Measurements from ENCODE around the gene CCDC47. TPM values are rescaled to one million over a fixed set of nuclear protein-coding genes. Genes with fewer than 3 reads are reported as not detected.

The CCDC47 gene
- total RNA-seq, 2 experiments from 2014 or later: 31.0 to 31.3 TPM

DNA sequence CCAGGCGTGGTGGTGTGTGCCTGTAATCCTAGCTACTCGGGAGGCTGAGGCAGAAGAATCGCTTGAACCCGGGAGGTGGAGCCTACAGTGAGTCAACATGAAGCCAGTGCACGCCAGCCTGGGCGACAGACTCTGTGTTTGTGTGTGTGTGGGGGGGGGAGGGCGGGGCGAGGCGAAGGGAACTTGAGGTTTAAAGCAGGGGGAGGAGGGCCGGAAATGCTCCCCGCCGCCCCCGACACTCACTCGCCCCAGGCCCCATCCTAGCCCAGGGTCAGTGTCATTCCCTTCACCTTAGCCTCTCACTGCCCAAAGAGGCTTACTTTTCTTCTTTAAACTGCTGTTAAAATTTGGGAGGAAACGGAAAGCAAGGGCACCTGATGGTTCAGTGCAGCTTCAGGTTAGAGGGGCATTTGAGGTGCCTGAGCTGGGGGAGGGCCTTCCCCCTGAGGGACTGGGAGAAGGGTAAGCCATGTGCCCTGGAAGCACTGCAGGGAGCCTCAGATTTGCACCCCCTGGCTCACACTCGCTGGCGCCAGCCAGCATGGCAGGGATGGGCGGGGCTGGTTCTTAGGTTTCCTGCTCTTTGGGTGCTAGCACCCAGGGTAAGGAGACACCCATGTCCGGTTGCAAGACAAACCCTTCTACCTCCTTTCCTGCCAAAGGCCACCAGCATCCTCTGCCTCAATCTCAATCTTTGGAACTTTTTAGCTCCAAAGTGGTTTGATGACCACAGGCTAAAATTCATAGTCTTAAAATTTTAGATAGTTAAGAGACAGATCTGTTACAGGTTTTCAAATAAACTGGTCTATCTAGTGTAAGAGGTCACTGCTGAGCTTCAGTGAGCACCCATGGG, 71.3 kb downstream of the CCDC47 start:
- Histone ChIP-seq H3K9me3 (ENCODE audit: control insufficient read depth in 1 of 2, insufficient read depth in 1 of 2, low read length in 2 of 2) (no peaks in the 10 kb centered on the region), H3K4me3 (ENCODE audit: low read length) (peak overlapping the region; percentile 90), H3K27ac (ENCODE audit: low read depth in 1 of 2, low read length in 2 of 2) (peak overlapping the region; percentile 83 to 89), H3K4me1 (ENCODE audit: insufficient read depth, low read length) (peaks cover 80% of the 10 kb centered on the region), H3K36me3 (ENCODE audit: insufficient read depth, low read length) (peaks cover 32% of the 10 kb centered on the region), H3K27me3 (ENCODE audit: control insufficient read depth in 1 of 2, insufficient read depth in 2 of 2, low read length in 2 of 2) (no peaks in the 10 kb centered on the region)
- ATAC-seq (ENCODE audit: poor library complexity): peak; percentile 37
- DNase-seq: peak; percentile 54 to 91 (median 78)
- Mint-ChIP-seq H3K27me3 (peaks cover 5% of the 10 kb centered on the region), H3K27ac (peak overlapping the region; percentile 100), H3K4me1 (ENCODE audit: low read depth) (peaks cover 73% of the 10 kb centered on the region), H3K4me3 (peak overlapping the region; percentile 97), H3K9me3 (no peaks in the 10 kb centered on the region), H3K36me3 (ENCODE audit: low read depth) (peaks cover 63% of the 10 kb centered on the region)
- intact Hi-C loops (cut with DNase I, micrococcal nuclease): loop anchor here (2.0 to 5.0 kb wide), 2 partner anchors 71 to 805 kb away; partner anchors contain the start of genes CCDC47 (in 2 of the 2), CEP95 (in 1 of the 2) and DDX5 (in 1 of the 2)
- POLR2A ChIA-PET: interaction anchor here (0.8 to 18.5 kb wide), 27 partner anchors 4 to 804 kb away, joined by 3 to 844 read pairs (median 5); partner anchors contain the start of genes CCDC47, CEP95, DCAF7 and DDX42
- CTCF ChIA-PET: interaction anchor here (0.6 to 10.9 kb wide), 5 partner anchors 9 to 80 kb away, joined by 3 to 169 read pairs (median 5); partner anchors contain the start of genes CCDC47, DDX42, MAP3K3 and STRADA
- TF ChIP-seq, protein P1, sequence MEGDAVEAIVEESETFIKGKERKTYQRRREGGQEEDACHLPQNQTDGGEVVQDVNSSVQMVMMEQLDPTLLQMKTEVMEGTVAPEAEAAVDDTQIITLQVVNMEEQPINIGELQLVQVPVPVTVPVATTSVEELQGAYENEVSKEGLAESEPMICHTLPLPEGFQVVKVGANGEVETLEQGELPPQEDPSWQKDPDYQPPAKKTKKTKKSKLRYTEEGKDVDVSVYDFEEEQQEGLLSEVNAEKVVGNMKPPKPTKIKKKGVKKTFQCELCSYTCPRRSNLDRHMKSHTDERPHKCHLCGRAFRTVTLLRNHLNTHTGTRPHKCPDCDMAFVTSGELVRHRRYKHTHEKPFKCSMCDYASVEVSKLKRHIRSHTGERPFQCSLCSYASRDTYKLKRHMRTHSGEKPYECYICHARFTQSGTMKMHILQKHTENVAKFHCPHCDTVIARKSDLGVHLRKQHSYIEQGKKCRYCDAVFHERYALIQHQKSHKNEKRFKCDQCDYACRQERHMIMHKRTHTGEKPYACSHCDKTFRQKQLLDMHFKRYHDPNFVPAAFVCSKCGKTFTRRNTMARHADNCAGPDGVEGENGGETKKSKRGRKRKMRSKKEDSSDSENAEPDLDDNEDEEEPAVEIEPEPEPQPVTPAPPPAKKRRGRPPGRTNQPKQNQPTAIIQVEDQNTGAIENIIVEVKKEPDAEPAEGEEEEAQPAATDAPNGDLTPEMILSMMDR (IDR thresholded peaks at IDR 0.05): no peak

GRCh38 chr17:63701456-63701820, 72.0 kb downstream of the CCDC47 start:
- TF ChIP-seq, protein P1 (IDR thresholded peaks at IDR 0.05): no peak
- Histone ChIP-seq H3K4me3 (ENCODE audit: low read length) (peak overlapping the region; percentile 90), H3K36me3 (ENCODE audit: insufficient read depth, low read length) (peaks cover 39% of the 10 kb centered on the region), H3K27me3 (ENCODE audit: control insufficient read depth in 1 of 2, insufficient read depth in 2 of 2, low read length in 2 of 2) (no peaks in the 10 kb centered on the region), H3K27ac (ENCODE audit: low read depth in 1 of 2, low read length in 2 of 2) (peak overlapping the region; percentile 83 to 89), H3K4me1 (ENCODE audit: insufficient read depth, low read length) (peaks cover 80% of the 10 kb centered on the region), H3K9me3 (ENCODE audit: control insufficient read depth in 1 of 2, insufficient read depth in 1 of 2, low read length in 2 of 2) (no peaks in the 10 kb centered on the region)
- H3K9me3 Mint-ChIP-seq: no peaks in the 10 kb centered on the region
- intact Hi-C loops (cut with DNase I, micrococcal nuclease): loop anchor here (2.0 to 5.0 kb wide), 2 partner anchors 71 to 806 kb away; partner anchors contain the start of genes CCDC47 (in 1 of the 2), CEP95 (in 1 of the 2) and DDX5 (in 1 of the 2)
- H3K4me3 Mint-ChIP-seq: peak overlapping the region; percentile 97
- H3K27ac Mint-ChIP-seq: peak overlapping the region; percentile 100
- H3K4me1 Mint-ChIP-seq (ENCODE audit: low read depth): peaks cover 73% of the 10 kb centered on the region
- ChIA-PET CTCF (interaction anchor here (0.9 to 10.9 kb wide), 2 partner anchors 10 to 80 kb away, joined by 5 to 169 read pairs; partner anchors contain the start of gene MAP3K3), POLR2A (interaction anchor here (0.7 to 18.5 kb wide), 23 partner anchors 3 to 805 kb away, joined by 3 to 844 read pairs (median 7); partner anchors contain the start of genes CCDC47, CEP95, CYB561 and DCAF7)
- peaks cover 69% of the 10 kb centered on the region for H3K36me3 Mint-ChIP-seq (ENCODE audit: low read depth)
- DNase-seq (peak in 2 of 14 experiments; percentile 41 to 49), ATAC-seq (ENCODE audit: poor library complexity) (no peak)
- peaks cover 5% of the 10 kb centered on the region for H3K27me3 Mint-ChIP-seq

All from CD4-positive, alpha-beta T cell (primary cell).